Loucy (cell line): ENCODE results near the gene TMEM51.

ENCODE experiments used
- CTCF ChIP-seq: fragments of 200-600 bp; sonication (generic); conservative IDR thresholded peaks from 2 replicates; pipeline ENCODE4 v1.5.1; 2014; ENCODE audit warnings: mild to moderate bottlenecking, antibody characterized with exemption, low read length
- EZH2phosphoT487 ChIP-seq: fragments of 200-600 bp; IDR thresholded peaks from 2 replicates; pipeline ENCODE4 v1.6.1; 2018; ENCODE audit warnings: antibody characterized with exemption, mild to moderate bottlenecking, moderate library complexity, borderline replicate concordance

DNA sequence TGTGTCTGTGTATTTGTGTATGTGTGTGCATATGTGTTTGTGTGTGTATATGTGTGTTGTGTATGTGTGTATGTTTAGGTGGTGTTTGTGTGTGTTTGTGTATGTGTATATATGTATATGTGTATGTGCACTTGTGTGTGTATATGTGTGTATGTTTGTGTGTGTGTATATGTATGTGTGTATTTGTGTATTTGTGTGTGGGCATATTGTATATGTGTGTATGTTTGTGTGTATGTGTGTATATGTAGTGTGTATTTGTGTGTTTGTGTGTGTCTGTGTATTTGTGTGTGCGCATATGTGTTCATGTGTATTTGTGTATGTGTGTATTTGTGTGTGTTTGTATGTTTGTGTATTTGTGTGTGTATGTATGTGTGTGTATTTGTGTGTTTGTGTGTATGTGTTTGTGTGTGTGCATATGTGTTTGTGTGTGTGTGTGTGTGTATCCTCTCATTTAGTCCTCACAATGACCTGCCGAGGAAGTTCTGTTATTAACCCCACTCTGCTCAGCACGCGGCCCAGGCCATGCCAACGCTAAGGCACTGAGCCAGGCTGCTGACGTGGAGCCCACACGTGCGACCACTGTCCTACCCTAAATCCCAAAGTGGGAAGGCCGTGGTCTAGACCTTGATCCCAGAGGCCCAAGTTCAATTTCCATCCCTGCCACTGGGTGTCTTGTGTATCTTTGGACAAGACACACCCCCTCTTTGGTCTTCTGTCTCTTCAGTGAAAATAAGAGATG lies 43.2 kb upstream of the TMEM51 start:
- TF ChIP-seq CTCF = no peak
- TF ChIP-seq EZH2phosphoT487 = no peak
